Smooth muscle cell (in vitro differentiated cells): Measurements from ENCODE around the gene ZFAND6. TPM values are rescaled to one million over a fixed set of nuclear protein-coding genes. Genes with fewer than 3 reads are reported as not detected.
A peak's percentile ranks its signal among the peaks of the same experiment; 100 is the strongest.

Source experiments
- DNase-seq: peaks from one replicate; lab custom pipeline; 2025; ENCODE audit not compliant: unreplicated experiment; lab: John Stamatoyannopoulos, UW
- H2AFZ ChIP-seq: fragments of 200-600 bp; sonication (generic); 2 replicates; pipeline ENCODE4 v1.6.0; 2016; ENCODE audit warnings: antibody characterized with exemption, low read depth, mild to moderate bottlenecking
- H3F3A ChIP-seq: fragments of 200-600 bp; sonication (generic); 2 replicates; pipeline ENCODE4 v1.6.0; 2017; ENCODE audit warnings: antibody characterized with exemption, low read depth
- H3K27ac ChIP-seq: fragments of 200-600 bp; sonication (generic); 2 replicates; pipeline ENCODE4 v1.5.1; 2016; ENCODE audit warnings: low read depth, mild to moderate bottlenecking
- H3K27me3 ChIP-seq: fragments of 200-600 bp; sonication (generic); 2 replicates; pipeline ENCODE4 v1.6.1; 2016; ENCODE audit warnings: low read depth, mild to moderate bottlenecking
- H3K36me3 ChIP-seq: fragments of 200-600 bp; sonication (generic); 2 replicates; pipeline ENCODE4 v1.5.1; 2016; ENCODE audit warnings: low read depth
- H3K4me1 ChIP-seq: fragments of 200-600 bp; sonication (generic); 2 replicates; pipeline ENCODE4 v1.5.1; 2016; ENCODE audit warnings: low read depth
- H3K4me2 ChIP-seq: fragments of 200-600 bp; sonication (generic); 2 replicates; pipeline ENCODE4 v1.6.0; 2016; ENCODE audit warnings: mild to moderate bottlenecking
- H3K4me3 ChIP-seq: fragments of 200-600 bp; sonication (generic); 2 replicates; pipeline ENCODE4 v1.5.1; 2016; ENCODE audit warnings: mild to moderate bottlenecking
- H3K79me2 ChIP-seq: fragments of 200-600 bp; sonication (generic); 2 replicates; pipeline ENCODE4 v1.6.0; 2016; ENCODE audit warnings: low read depth, mild to moderate bottlenecking
- H3K9ac ChIP-seq: fragments of 200-600 bp; sonication (generic); 2 replicates; pipeline ENCODE4 v1.6.0; 2016; ENCODE audit warnings: low read depth
- H3K9me3 ChIP-seq: fragments of 200-600 bp; sonication (generic); replicated peaks from 2 replicates; pipeline ENCODE4 v1.5.1; 2016; ENCODE audit warnings: low read depth
- H4K20me1 ChIP-seq: fragments of 200-600 bp; sonication (generic); 2 replicates; pipeline ENCODE4 v1.6.0; 2016; ENCODE audit warnings: low read depth
- WGBS: methylation state at CpG from one replicate; pipeline ENCODE4 v1.1.7; 2016; ENCODE audit warnings: low lambda C conversion rate; 5-methylcytosine and 5-hydroxymethylcytosine counted together
- polyA plus RNA-seq: library from polyadenylated mRNA; unstranded; fragments of >200 nt; fragmentation: Nextera tagmentation; extraction: Ambion mirVana; gene quantifications from 2 replicates; pipeline ENCODE4 v1.2.1, GENCODE V29; 2016
- total RNA-seq: library from RNA; depleted of rRNA; stranded (reverse); fragments of >200 nt; gene quantifications from 2 replicates; pipeline ENCODE4 v1.2.3, GENCODE V29; 2014
- TF ChIP-seq, protein P1 (sequence below): fragments of 200-600 bp; sonication (generic); IDR thresholded peaks from 2 replicates; pipeline ENCODE4 v1.5.1; 2017; ENCODE audit warnings: borderline replicate concordance, mild to moderate bottlenecking, antibody characterized with exemption; ENCODE audit not compliant: insufficient read depth, poor library complexity, severe bottlenecking

ZFAND6 gene
- total and polyA plus RNA-seq, 2 experiments from 2014 or later, result 81.9 to 144 TPM

DNA sequence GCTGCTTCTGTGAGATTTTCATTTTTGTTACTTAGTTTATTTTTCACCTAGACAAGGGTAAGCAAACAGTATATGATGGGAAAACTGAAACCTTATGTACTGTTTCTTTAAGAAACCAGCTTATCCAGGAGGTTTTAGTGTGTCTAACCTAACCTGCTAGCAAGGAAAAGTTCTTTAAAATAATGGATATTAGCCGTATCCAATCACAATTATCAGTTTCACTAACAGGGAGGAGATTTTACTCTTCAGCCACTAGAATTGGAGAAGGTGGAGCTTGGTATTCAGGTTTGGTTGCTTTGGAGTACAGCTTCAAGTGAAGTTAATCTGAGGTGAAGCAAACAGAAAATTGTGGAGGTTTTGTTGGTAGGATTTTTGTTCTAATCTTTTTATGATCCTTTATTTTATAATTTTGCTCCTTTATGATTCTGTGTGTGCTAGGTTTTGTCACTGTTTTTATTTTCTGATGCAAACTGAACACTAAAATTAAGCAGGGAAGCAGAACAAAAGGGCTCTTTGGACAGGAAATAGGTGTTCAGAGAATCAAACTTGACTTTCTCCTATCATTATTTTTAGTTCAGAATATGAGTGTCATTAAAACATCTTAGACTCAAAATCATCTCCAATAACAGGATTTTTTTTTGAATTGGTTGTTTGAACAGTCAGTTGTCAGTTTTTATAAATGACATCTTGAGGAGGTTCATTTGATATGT lies 13.0 kb downstream of the ZFAND6 start:
- no peaks in the 10 kb centered on the region for H3K9me3 ChIP-seq
- TF ChIP-seq, protein P1, sequence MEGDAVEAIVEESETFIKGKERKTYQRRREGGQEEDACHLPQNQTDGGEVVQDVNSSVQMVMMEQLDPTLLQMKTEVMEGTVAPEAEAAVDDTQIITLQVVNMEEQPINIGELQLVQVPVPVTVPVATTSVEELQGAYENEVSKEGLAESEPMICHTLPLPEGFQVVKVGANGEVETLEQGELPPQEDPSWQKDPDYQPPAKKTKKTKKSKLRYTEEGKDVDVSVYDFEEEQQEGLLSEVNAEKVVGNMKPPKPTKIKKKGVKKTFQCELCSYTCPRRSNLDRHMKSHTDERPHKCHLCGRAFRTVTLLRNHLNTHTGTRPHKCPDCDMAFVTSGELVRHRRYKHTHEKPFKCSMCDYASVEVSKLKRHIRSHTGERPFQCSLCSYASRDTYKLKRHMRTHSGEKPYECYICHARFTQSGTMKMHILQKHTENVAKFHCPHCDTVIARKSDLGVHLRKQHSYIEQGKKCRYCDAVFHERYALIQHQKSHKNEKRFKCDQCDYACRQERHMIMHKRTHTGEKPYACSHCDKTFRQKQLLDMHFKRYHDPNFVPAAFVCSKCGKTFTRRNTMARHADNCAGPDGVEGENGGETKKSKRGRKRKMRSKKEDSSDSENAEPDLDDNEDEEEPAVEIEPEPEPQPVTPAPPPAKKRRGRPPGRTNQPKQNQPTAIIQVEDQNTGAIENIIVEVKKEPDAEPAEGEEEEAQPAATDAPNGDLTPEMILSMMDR, result no peak
- no peaks in the 10 kb centered on the region for H3K27me3 ChIP-seq
- no peaks in the 10 kb centered on the region for H3F3A ChIP-seq
- H3K4me1 ChIP-seq, result peaks cover 25% of the 10 kb centered on the region
- WGBS, result 13% methylated on average over 1 of the region's 1 CpG
- H2AFZ ChIP-seq, result no peak overlapping the region
- peaks cover 69% of the 10 kb centered on the region for H4K20me1 ChIP-seq
- H3K36me3 ChIP-seq, result no peaks in the 10 kb centered on the region
- H3K4me2 ChIP-seq, result peak overlapping the region; percentile 87
- peaks cover 98% of the 10 kb centered on the region for H3K79me2 ChIP-seq
- no peak for DNase-seq
- peak overlapping the region; percentile 8 for H3K27ac ChIP-seq
- peak overlapping the region; percentile 79 for H3K9ac ChIP-seq
- peak overlapping the region; percentile 66 for H3K4me3 ChIP-seq

GRCh38 chr15:80073197-80073596 lies 13.7 kb downstream of the ZFAND6 start:
- no peaks in the 10 kb centered on the region for H3K27me3 ChIP-seq
- H3K4me3 ChIP-seq, result peak overlapping the region; percentile 66
- no peak overlapping the region for H2AFZ ChIP-seq
- peak overlapping the region; percentile 87 for H3K4me2 ChIP-seq
- H3K9ac ChIP-seq, result peak overlapping the region; percentile 79
- no peak overlapping the region for H3K27ac ChIP-seq
- no peaks in the 10 kb centered on the region for H3F3A ChIP-seq
- H3K4me1 ChIP-seq, result peaks cover 25% of the 10 kb centered on the region
- H3K79me2 ChIP-seq, result peaks cover 96% of the 10 kb centered on the region
- 80% methylated on average over 3 of the region's 3 CpGs for WGBS
- peaks cover 69% of the 10 kb centered on the region for H4K20me1 ChIP-seq
- no peak for DNase-seq
- TF ChIP-seq, protein P1, result no peak
- no peaks in the 10 kb centered on the region for H3K9me3 ChIP-seq
- no peaks in the 10 kb centered on the region for H3K36me3 ChIP-seq

DNA sequence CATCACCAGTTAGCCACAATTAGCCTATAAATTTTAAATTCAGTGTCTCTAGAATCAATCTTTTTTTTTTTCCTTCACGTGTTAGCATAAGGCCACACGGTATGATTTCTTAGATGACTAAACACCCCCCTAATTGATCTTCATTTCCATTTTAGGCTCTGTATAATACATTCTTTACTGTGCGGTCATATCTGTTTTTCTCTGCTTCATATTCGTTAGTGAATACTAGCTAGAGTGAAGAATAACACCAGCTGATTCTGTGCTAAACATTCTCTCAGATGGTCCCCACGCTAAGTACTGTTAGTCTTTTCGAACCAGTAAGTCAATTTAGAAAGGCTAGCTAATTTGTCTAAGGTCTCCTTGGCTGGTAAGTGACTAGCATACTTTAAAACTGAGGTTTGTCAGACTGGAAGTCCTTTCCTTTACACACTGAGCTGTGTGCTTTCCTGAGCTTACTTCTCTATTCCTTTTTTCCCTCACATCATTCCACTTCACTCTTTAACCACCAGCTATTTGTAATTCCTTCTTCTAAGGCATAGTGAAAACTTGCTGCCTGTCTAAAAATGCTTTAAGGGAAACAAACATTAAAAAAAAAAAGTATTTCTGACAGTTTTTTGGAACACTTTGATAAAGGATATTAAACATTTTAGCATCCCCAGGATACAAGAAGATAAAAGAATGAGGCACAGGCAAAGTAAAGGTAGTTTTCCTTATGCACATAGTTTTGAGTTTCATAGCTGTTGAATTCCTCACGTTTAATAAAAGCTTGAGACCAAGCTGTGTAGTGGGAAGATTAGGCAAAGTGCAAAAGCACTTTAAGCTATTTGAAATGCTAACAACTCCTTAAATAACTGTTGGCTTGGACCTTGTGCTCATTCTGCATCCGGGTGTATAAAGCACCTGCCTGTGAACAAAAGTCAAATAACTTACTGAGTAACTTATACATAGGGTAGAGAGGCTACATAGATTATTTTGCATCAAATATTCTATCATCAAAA lies 17.1 kb downstream of the ZFAND6 start:
- peaks cover 93% of the 10 kb centered on the region for H3K79me2 ChIP-seq
- H3K27me3 ChIP-seq, result no peaks in the 10 kb centered on the region
- no peak for DNase-seq
- no peaks in the 10 kb centered on the region for H3K36me3 ChIP-seq
- H3K4me2 ChIP-seq, result no peak overlapping the region
- TF ChIP-seq, protein P1, result no peak
- no peak overlapping the region for H2AFZ ChIP-seq
- no peaks in the 10 kb centered on the region for H3K9me3 ChIP-seq
- no peak overlapping the region for H3K9ac ChIP-seq
- H3F3A ChIP-seq, result no peaks in the 10 kb centered on the region
- H4K20me1 ChIP-seq, result peaks cover 76% of the 10 kb centered on the region
- peaks cover 23% of the 10 kb centered on the region for H3K4me1 ChIP-seq
- no peak overlapping the region for H3K4me3 ChIP-seq
- H3K27ac ChIP-seq, result peak overlapping the region; percentile 17
- WGBS, result 59% methylated on average over 8 of the region's 8 CpGs
